Activated CD8-positive, alpha-beta memory T cell treated with anti-CD3 and anti-CD28 coated beads for 4 hours (primary cell): ENCODE results near the gene TIAM1.
"Not testable (repeated sequence)": the region's sequence is repeated elsewhere in the genome, so short reads cannot be mapped to it uniquely, and the experiment has no call there.

Source experiments
- DNase-seq, 2 donors: peaks; one replicate each; pipeline ENCODE4 v3.0.0-alpha.2; 2020; ENCODE audit warnings: low read depth in 2 of 2

Gene TIAM1

DNA sequence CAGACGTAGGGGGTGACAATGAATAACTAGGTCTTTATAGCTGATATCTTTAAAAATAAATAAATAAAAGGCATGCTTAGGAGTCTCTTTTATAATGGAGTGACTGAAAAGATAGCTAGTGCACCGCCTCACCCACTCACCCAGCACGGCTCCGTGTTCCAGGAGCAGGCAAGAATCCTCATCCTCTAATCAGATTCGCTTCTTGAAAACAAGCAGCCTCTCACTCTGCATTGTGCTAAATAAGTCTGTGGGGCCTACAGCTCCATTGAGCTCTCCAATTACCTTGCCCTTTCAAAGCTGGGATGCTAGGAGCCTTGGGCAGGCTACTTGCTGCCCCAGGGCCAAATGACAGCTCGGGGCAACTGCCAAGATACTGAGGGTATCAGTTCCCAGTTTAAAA is 91.5 kb downstream of the TIAM1 start:
- no peak for DNase-seq

GRCh38 chr21:31252091-31252490 is 92.0 kb downstream of the TIAM1 start:
- DNase-seq, result no peak

DNA sequence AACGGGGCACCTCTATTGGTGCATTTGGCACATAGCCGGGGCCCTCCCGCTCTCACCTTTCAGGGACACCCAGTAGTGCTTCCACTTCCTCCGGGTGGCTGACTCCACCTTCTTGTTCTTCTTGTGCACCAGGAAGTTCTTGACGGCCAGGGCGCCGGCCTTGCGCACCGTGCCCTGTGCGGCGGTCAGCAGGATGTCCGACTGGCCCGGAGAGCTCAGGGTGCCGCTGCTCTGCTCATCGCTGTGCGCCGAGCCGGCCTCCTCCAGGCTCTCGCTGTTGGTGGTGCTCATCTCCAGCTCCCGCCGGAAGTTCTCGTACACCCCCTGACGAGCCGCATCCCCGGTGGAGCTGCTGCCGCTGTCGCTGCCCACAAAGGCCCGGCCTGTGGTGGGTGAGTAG is 92.4 kb downstream of the TIAM1 start:
- DNase-seq, result no peak

DNA sequence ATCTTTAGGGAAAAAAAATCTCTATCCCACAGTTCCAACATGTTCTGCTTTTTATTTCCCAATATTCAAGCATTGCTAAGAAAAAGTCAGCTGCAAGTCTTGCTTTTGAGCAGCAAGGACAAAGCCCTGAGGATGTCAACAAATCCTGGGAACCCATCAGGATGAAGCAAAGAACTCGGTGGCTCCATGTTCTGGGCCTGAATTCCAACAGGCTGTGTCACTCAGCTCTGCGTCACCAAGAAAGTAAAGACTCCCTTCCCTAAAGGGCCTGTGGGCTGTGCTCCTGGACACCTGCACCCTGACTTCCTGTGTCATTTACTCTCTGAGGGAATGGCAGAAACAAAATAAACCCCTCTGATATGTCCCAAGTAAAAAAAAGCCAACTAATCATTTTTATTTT is 95.5 kb downstream of the TIAM1 start:
- no peak for DNase-seq

DNA sequence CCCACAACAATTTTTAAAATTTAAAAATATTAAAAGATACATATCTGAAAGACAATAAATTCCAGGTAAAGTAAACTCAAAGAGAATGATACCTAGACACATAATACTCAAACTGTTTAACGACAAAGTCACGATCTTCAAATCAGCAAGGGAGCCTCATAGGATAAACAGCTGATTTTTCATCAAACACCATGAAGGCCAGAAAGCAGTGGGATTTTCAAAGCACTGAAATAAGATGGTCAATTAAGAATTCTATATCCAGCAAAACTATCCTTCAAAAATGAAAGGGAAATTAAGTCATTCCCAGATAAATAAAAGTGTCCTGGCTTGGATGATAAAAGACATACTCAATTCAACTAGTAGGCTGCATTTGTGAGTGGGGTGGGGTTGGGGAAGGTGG is 100.5 kb downstream of the TIAM1 start:
- DNase-seq, result no peak

DNA sequence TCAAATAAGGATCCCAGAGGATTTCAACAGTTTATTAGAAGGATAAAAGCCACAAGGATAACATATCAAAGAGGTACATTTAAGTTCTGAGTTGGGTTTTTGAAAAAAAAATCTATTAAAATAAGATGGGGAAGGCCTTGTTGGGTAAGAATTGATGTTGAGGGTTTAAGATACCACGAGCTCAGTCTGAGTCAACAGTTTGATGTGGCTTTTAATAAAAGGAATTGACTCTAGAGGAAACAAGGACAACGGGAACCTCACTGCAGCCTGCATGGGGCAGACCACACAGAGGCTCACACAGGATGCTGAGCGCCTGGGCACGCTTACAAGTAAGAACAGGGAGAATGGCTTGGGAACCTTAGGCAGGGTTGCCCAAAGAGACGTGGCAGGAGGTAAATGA is 107.5 kb downstream of the TIAM1 start:
- no peak for DNase-seq

DNA sequence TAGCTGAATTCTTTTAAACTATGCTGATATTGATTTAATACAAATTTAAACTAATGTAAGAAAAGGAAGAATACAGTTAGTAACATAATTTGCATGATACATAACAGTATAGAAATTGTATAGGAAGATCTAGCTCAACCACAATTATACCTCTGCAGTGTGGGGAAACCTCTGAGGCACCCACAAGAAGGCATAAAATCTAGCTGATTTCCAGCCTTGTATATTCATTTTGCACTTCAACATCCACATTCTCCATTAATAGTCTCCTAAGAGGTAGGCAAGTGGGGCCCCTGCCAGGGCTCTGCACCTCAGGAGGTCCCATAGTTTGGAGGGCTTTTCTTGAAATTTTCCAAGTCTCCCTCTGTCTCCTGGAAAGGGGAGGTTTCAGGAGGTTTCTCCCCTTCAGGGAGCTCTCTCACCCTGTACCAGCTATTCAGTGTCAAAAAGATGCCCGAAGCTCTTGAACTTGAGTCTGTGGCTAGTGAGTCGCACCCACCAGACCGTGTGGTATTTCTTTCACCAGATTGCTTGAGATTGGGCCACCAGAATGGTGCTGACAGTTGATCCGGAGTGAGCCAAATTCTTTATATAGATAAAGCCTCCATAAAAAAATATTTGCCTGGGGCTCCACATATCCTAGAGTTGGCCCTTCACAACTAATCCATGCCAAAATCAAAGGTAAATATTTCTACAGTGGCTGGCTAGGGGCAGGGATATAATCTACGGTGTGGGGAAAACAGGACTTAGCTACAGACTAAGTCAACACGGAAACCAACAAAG is 108.2 kb downstream of the TIAM1 start:
- no peak for DNase-seq

DNA sequence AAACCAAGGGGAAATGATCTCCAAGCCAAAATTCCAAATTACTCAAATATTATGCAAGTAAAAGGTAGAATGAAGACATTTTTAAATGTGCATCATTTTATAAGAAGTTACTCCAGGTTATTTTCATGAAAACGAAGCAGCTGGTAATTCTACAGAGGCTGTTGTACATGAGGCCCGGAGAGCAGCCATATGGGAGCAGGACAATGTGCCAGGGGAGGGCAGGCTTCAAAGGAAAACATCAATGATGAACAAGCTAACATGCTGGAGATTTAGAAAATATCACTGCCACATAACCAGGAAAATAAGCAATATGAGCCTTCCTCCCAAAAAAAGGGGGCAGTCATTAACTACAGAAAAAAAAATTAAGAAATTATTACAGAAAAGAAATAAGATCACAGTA is 109.1 kb downstream of the TIAM1 start:
- no peak for DNase-seq

DNA sequence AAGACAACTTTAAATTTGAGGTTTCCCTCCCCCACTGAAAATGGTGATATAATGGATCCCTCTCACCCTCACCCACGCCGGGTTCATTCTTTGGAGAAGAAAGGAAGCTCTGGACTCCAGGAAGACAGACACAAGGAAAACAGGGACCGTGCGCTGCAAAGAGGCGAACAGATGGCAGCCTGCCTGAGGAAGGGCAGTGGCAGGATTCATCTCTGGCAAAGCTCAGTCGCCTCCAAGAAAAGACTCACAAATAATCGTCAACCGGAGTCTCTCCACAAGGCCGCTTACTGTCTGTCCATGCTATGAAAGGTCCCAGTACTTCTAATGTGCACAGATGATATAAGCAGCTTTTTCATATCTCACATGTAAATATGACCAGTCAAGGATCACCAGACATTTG is 110.3 kb downstream of the TIAM1 start:
- DNase-seq, result no peak

DNA sequence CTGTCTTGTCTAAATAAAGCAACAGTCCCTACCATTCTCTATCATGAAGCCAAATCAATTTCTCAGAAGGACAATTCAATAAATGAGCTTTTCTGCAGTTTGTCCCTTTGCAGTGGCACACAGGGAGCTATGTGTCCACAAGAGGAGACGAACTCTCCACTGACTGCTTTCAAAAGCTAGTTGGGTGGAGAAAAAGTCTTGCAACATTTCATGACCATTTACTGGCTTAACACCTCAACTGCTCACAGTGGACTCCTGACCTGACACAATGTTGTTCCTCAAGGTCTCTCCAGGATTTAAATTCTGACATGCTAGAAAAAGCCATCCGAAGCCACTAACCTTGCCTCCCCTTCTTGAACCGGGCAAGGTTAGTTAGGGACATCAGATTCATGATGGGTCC is 111.7 kb downstream of the TIAM1 start:
- DNase-seq, result no peak

- DNase-seq, result no peak
Measured at GRCh38 chr21:31230937-31231336, 113.1 kb downstream of the TIAM1 start.

- DNase-seq, result not testable (repeated sequence)
Measured at GRCh38 chr21:31228723-31229122, 115.3 kb downstream of the TIAM1 start.

DNA sequence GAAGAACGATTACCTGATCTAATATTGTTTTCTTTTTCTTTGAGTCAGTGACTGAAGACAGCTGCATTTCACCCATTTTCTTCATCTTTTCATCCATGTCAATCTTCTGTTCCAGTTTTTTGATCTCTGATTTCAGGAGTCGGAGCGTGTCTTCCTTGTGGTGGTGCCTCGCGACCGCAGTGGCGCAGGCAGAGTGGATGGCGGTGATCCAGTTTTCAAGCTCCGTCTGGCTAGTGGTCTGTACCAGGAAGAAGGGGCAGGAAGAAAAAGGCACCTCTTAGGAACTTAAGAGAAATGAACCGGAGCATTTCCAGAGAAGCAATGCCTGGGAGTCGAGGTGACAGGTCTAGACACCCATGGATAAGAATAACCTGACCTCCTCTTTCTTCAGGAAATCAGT is 118.3 kb downstream of the TIAM1 start:
- DNase-seq, result no peak

DNA sequence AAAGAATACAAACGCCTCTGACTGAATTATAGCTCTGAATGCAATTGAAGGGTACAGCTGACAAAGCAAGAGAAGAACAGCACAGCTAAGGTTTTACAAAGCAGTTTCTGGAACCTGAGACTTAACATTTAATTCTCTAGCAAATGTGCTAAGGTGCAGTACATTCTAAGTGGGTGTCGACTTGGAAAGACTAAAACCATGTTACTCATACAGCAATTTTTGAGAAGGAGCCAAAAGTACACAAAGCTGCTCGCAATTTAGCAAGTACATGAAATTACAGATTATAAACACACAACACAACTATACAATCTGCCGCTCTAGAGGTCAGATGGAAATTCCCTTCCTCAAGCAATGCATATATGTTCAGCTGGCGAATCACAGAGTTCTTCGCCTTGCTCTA is 121.9 kb downstream of the TIAM1 start:
- no peak for DNase-seq

- no peak for DNase-seq
Measured at GRCh38 chr21:31221043-31221442, 123.0 kb downstream of the TIAM1 start.

DNA sequence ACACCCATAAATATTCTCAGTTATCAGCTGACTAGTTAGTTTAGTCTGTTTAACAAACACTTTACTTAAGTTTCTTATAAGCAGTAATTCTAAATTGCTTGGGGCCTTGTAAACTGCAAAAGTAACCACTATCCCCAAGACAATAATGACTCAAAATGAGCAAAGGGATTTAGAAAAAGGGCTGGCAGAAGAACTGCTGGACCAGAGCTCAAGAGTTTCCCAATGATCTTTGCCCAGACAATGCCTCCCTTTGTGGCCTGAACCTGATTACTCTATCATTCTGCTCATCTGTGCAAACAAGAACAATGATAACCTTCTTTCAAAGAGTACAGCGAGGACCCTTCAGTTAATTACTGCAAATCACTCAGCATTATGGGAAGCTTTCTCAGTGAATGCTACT is 123.5 kb downstream of the TIAM1 start:
- no peak for DNase-seq

DNA sequence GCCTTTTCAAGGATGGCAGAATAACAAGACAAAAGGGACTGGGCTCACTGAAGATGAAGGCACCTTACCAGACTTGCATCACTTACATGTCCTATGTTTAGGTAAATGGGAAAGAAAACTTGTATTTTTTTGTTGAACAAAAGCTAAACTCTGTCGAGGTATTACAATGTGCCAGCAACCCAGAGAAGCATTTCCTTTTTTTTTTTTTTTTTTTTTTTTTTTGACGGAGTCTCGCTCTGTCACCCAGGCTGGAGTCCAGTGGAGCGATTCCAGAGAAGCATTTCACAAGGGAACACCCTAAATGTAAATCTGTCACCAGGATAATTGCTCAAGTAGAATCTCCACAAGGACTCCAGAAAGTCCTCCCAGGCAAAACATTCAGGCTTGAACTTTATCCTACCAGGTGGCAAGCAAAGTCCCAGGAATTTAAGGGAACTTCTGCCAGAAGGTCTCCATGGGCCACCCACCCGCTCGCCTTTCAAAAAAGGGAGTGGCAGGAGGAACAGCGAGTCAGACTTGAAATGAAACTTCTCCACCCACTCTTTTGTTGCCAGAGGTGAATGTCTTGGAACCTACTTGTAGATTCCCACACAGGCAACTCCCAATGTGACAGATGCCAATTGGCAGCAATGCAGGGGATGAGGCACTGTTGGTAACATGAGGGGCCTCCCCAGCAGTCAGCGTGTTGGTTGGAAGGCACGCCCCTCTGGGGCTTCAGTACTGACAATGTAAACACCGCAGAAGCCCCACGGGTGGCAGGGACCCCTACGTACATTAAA is 125.0 kb downstream of the TIAM1 start:
- DNase-seq, result no peak

DNA sequence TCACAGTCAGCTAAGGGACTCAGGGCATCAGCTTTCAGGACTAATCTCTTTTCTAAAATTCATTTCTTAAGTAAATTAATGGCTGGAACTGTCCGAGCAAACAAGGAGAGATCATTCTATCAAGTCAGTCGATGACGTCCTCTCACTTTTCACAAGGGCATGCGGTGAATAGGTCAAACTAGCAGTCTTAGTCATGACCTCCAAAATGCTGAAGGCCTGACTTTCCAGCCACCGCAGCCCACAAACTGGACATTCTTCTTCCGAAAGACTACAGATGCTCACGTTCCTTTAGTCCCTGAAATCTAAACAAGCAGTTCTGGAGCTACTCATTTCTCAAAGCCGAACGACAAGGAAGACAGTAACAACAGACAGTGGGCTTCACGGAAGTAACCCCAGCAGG is 127.9 kb downstream of the TIAM1 start:
- DNase-seq, result no peak

GRCh38 chr21:31213787-31214186 is 130.3 kb downstream of the TIAM1 start:
- no peak for DNase-seq

DNA sequence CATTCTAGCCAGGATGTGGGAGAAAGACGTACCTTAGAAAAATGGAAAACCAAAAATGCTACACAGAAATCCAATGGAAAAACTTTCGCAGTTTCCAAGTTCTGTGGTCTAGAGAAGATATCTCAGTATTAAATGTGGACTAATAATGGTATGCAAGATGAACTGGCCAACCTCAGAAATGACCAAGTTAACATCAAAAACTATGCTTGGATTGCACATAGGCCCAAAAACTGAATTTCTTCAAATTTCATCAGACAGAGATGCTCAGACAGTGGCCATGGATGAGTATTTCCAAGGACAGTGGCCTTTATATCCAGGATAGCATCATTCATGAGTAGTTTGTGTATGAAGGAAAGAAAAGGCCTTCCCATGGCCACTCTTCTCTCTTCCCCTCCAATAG is 132.2 kb downstream of the TIAM1 start:
- DNase-seq, result no peak

- no peak for DNase-seq
Measured at GRCh38 chr21:31205412-31205811, 138.6 kb downstream of the TIAM1 start.

DNA sequence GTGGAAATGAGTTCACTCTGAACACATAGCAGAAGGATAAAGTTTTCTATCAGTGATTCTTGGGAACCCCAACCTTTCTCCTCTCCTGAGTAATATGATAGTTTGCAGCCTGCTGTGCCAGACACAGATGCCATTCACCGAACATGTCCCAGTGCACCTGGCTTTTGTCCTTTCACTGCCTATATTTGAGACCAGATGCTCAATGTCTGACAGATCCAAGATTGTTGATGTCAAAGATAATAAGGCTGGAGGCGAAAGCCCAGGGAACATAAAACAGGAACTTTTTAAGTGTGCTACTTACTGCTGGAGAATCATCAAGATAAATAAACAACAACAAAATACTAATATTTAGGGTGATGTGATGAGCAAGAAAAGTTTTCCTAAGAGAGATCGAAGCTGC is 139.3 kb downstream of the TIAM1 start:
- DNase-seq, result no peak

GRCh38 chr21:31203431-31204054 is 140.5 kb downstream of the TIAM1 start:
- no peak for DNase-seq
